K562 (cell line): Measurements from ENCODE around the gene CPM. TPM values are rescaled to one million over a fixed set of nuclear protein-coding genes. Genes with fewer than 3 reads are reported as not detected.
"Not testable (repeated sequence)": the region's sequence is repeated elsewhere in the genome, so short reads cannot be mapped to it uniquely, and the experiment has no call there.

Experiments
- ATAC-seq: fragments of 200-7000 bp; cut with Tn5 transposase; 3 replicates; pipeline ENCODE4 v1.9.1; 2020; ENCODE audit warnings: moderate library complexity
- BruUV-seq: library from RNA; stranded (reverse); fragments of 400-500 nt; replicated peaks from 2 replicates; lab custom pipeline; 2021; lab: Mats Ljungman, UMichigan
- CTCF ChIA-PET: fragments of 300-600 bp; formaldehyde crosslinking; extraction: SDS; loops from one replicate; lab custom pipeline; 2021; ENCODE audit warnings: low intra/inter-chr PET ratio; lab: Yijun Ruan, JAX
- POLR2A ChIA-PET: fragments of 300-600, 350-650 bp; sonication (Branson Sonifier 250); formaldehyde crosslinking; extraction: SDS; loops from one replicate; lab custom pipeline; 2021; ENCODE audit warnings: antibody characterized with exemption, inconsistent platforms; lab: Yijun Ruan, JAX
- DNase-seq, 4 experiments: peaks; one replicate each; pipeline versions ENCODE4 v3.0.0 to v3.0.0-alpha.2; 2011 to 2018; ENCODE audit warnings: low spot score in 3 of 4, mixed read lengths in 3 of 4; ENCODE audit errors: extremely low read depth in 1 of 4
- FAIRE-seq: peaks from 2 replicates; lab custom pipeline; 2011; peaks lifted over from hg19 to GRCh38; lab: Jason Lieb, UNC
- H2AFZ ChIP-seq: 2 replicates; pipeline ENCODE4 v1.6.0; 2011; ENCODE audit warnings: low read depth, low read length, control low read depth, inconsistent platforms
- H3K27ac ChIP-seq: fragments of 200-600 bp; 3 replicates; pipeline ENCODE4 v1.8.0; 2011; ENCODE audit warnings: low read depth, mild to moderate bottlenecking, control low read depth, inconsistent platforms, low read length, moderate library complexity, mixed read lengths; ENCODE audit errors: extremely low read depth
- H3K27me3 ChIP-seq, 2 experiments: fragments of 300-600 bp in 1 of 2; 2 replicates in 1 of 2; 3 replicates in 1 of 2; pipeline versions ENCODE4 v1.6.0 to v1.8.0; 2011; ENCODE audit warnings: inconsistent platforms in 2 of 2, low read length in 2 of 2, mild to moderate bottlenecking in 1 of 2, mixed read lengths in 1 of 2, moderate library complexity in 1 of 2; ENCODE audit not compliant: control insufficient read depth in 2 of 2, insufficient read depth in 2 of 2
- H3K36me3 ChIP-seq: fragments of 300-600 bp; 3 replicates; pipeline ENCODE4 v1.8.0; 2011; ENCODE audit warnings: mild to moderate bottlenecking, low read length, inconsistent platforms; ENCODE audit not compliant: control insufficient read depth, insufficient read depth
- H3K4me1 ChIP-seq, 2 experiments: fragments of 200-600 bp in 1 of 2; replicated peaks in 1 of 2; 2 replicates in 1 of 2; 3 replicates in 1 of 2; pipeline versions ENCODE4 v1.5.1 to v1.8.0; 2011; ENCODE audit warnings: inconsistent platforms in 2 of 2, low read length in 2 of 2, mild to moderate bottlenecking in 1 of 2, mixed read lengths in 1 of 2, moderate library complexity in 1 of 2; ENCODE audit not compliant: control insufficient read depth in 2 of 2, insufficient read depth in 2 of 2
- H3K4me2 ChIP-seq: 2 replicates; pipeline ENCODE4 v1.6.1; 2011; ENCODE audit warnings: low read length, control low read depth, inconsistent platforms, mixed read lengths; ENCODE audit not compliant: insufficient read depth
- H3K4me3 ChIP-seq: fragments of 200-600 bp; sonication (generic), shearing (Covaris generic); 2 replicates; pipeline ENCODE4 v1.5.1; 2016; ENCODE audit warnings: control low read depth, inconsistent platforms
- H3K79me2 ChIP-seq: fragments of 200-600 bp; 3 replicates; pipeline ENCODE4 v1.8.0; 2011; ENCODE audit warnings: low read length, inconsistent platforms; ENCODE audit not compliant: control insufficient read depth, insufficient read depth
- H3K9ac ChIP-seq, 2 experiments: 2 replicates each; pipeline versions ENCODE4 v1.6.0 to v1.6.1; 2011; ENCODE audit warnings: low read depth in 2 of 2, low read length in 2 of 2, control low read depth in 1 of 2, inconsistent platforms in 1 of 2, mild to moderate bottlenecking in 1 of 2, mixed read lengths in 1 of 2; ENCODE audit not compliant: insufficient read depth in 1 of 2
- H3K9me1 ChIP-seq: one replicate; pipeline ENCODE4 v1.6.0; 2011; ENCODE audit warnings: inconsistent platforms, mild to moderate bottlenecking, low read length, moderate library complexity; ENCODE audit not compliant: control insufficient read depth, insufficient read depth
- H3K9me3 ChIP-seq: replicated peaks from 2 replicates; pipeline ENCODE4 v1.5.1; 2011; ENCODE audit warnings: low read depth, low read length, inconsistent platforms; ENCODE audit not compliant: control insufficient read depth, insufficient read depth
- H4K20me1 ChIP-seq: replicated peaks from 2 replicates; pipeline ENCODE4 v1.6.1; 2011; ENCODE audit warnings: low read length, inconsistent platforms, mixed read lengths; ENCODE audit not compliant: control insufficient read depth, insufficient read depth
- DMBX1 ChIP-seq: fragments of 250-450 bp; sonication (Bioruptor Pico); IDR thresholded peaks from 2 replicates; pipeline ENCODE4 v1.8.0; 2022; ENCODE audit warnings: inconsistent platforms, mild to moderate bottlenecking, moderate library complexity, borderline replicate concordance
- ELF4 ChIP-seq: fragments of 450-650 bp; formaldehyde crosslinking; IDR thresholded peaks from 2 replicates; pipeline ENCODE4 v1.4.0; 2022; ENCODE audit warnings: missing genetic modification characterization
- FIP1L1 ChIP-seq: fragments of 200-400 bp; formaldehyde crosslinking; IDR thresholded peaks from 2 replicates; pipeline ENCODE4 v1.6.1; 2018; ENCODE audit warnings: mild to moderate bottlenecking, low read depth, low read length; ENCODE audit not compliant: poor library complexity, severe bottlenecking
- PATZ1 ChIP-seq: fragments of 250-450 bp; sonication (Bioruptor Pico); IDR thresholded peaks from 2 replicates; pipeline ENCODE4 v1.5.0; 2020; ENCODE audit warnings: mild to moderate bottlenecking, borderline replicate concordance
- TAF15 ChIP-seq: fragments of 200-400 bp; formaldehyde crosslinking; IDR thresholded peaks from 2 replicates; pipeline ENCODE4 v1.6.1; 2017; ENCODE audit warnings: mild to moderate bottlenecking, low read depth, low read length, moderate library complexity
- ZNF133 ChIP-seq: fragments of 250-450 bp; sonication (Bioruptor Pico); IDR thresholded peaks from 2 replicates; pipeline ENCODE4 v1.4.0; 2020; ENCODE audit warnings: mild to moderate bottlenecking
- WGBS: fragments of 100-300 bp; shearing (Covaris generic); methylation state at CpG from one replicate; pipeline ENCODE4 v1.1.6; 2016; ENCODE audit warnings: low coverage, mixed read lengths; ENCODE audit not compliant: insufficient coverage; ENCODE audit errors: missing lambda C conversion rate; 5-methylcytosine and 5-hydroxymethylcytosine counted together
- in situ Hi-C: fragments of 300-500 bp; cut with MboI; formaldehyde crosslinking; loops from 4 replicates; pipeline ENCODE4 v1.15.0; 2018; ENCODE audit warnings: inconsistent platforms, mixed read lengths
- intact Hi-C: fragments of 100-400 bp; cut with micrococcal nuclease; formaldehyde crosslinking; loops from 2 replicates; pipeline ENCODE4 v1.14.2; 2022
- polyA plus RNA-seq, 8 experiments: library from polyadenylated mRNA; depleted of rRNA in 4 of 8; stranded (reverse) in 5 of 8; unstranded in 3 of 8; fragments of >200 nt; fragmentation: Nextera tagmentation in 2 of 8; fragmentation: Illumina TruSeq in 1 of 8; extraction: Ambion mirVana in 2 of 8; extraction: Trizol in 1 of 8; gene quantifications; 2 replicates each; pipeline versions ENCODE4 v1.2.1 to v1.2.3, GENCODE V29; 2011 to 2014; ENCODE audit warnings: inconsistent platforms in 1 of 8, missing spikeins in 1 of 8
- total RNA-seq, 7 experiments: library from RNA; depleted of rRNA in 6 of 7; stranded (reverse); fragments of >200 nt in 6 of 7; fragmentation: Illumina TruSeq in 2 of 7; extraction: Trizol in 2 of 7; gene quantifications; 2 replicates each; pipeline versions ENCODE4 v1.2.1 to v1.2.3, GENCODE V29; 2011 to 2021; ENCODE audit warnings: low replicate concordance in 1 of 7

CPM gene
- total and polyA plus RNA-seq, 9 of the 15 experiments (the other 6 are each of a cell fraction or from before 2014, with no cell fraction given), result 0.31 TPM; not detected in 8

GRCh38 chr12:68803948-68804656, 128.9 kb downstream of the CPM start (continued):
- TF ChIP-seq DMBX1 (no peak), ELF4 (no peak), TAF15 (no peak), FIP1L1 (no peak), PATZ1 (no peak), ZNF133 (CRISPR knock-in tag) (no peak)

GRCh38 chr12:68802911-68803651, 129.9 kb downstream of the CPM start:
- CTCF ChIA-PET, H3K27ac ChIP-seq, H2AFZ ChIP-seq, ATAC-seq, H4K20me1 ChIP-seq, H3K27me3 ChIP-seq, H3K4me2 ChIP-seq, in situ Hi-C loops, H3K9ac ChIP-seq, H3K9me3 ChIP-seq, H3K36me3 ChIP-seq, intact Hi-C loops, H3K4me3 ChIP-seq, FAIRE-seq, DNase-seq, H3K79me2 ChIP-seq, BruUV-seq, H3K9me1 ChIP-seq: not testable (repeated sequence)
- POLR2A ChIA-PET, result interaction anchor here (0.7 kb wide), 1 partner anchor 774 kb away, joined by 4 read pairs; no protein-coding TSS in a partner anchor
- H3K4me1 ChIP-seq, result peaks cover 11 to 14% of the 10 kb centered on the region in 2 experiments; a peak in 4 of 5 replicates
- WGBS, result 80% methylated on average over 19 of the region's 19 CpGs

- intact Hi-C loops, H3K9me1 ChIP-seq, H3K27me3 ChIP-seq, H3K9me3 ChIP-seq, H4K20me1 ChIP-seq, H3K9ac ChIP-seq, in situ Hi-C loops, FAIRE-seq, CTCF ChIA-PET, DNase-seq, BruUV-seq, H3K27ac ChIP-seq, H3K4me2 ChIP-seq, H3K36me3 ChIP-seq, H3K79me2 ChIP-seq, ATAC-seq, H3K4me3 ChIP-seq: not testable (repeated sequence)
- POLR2A ChIA-PET, result interaction anchor here (1.2 to 1.3 kb wide), 2 partner anchors 9 to 17 kb away, joined by 3 to 5 read pairs; no protein-coding TSS in a partner anchor
- Histone ChIP-seq H3K4me1 (peaks cover 11 to 14% of the 10 kb centered on the region in 2 experiments; a peak in 4 of 5 replicates), H2AFZ (peak overlapping the region; percentile 45; the same call in 1 of the 2 replicates)
- 54% methylated on average over 2 of the region's 2 CpGs for WGBS
Measured at GRCh38 chr12:68802372-68802745, 130.6 kb downstream of the CPM start.
